Heart left ventricle (tissue), 16 donors: ENCODE data around the gene NUAK2. TPM values are rescaled to one million over a fixed set of nuclear protein-coding genes. Genes with fewer than 3 reads are reported as not detected.

Experiments
- ATAC-seq, 4 donors: fragments of 200-7000 bp; cut with Tn5 transposase; one replicate each; pipeline ENCODE4 v1.9.1; 2020 to 2022; ENCODE audit warnings: moderate library complexity in 4 of 4, mild to moderate bottlenecking in 3 of 4, moderate number of reproducible peaks in 1 of 4
- DNase-seq, 5 donors: peaks; one replicate each; pipeline ENCODE4 v3.0.0-alpha.2; 2020
- H3K27ac ChIP-seq, 12 donors: fragments of 200-600 bp; sonication (generic) in 4 of 12; one replicate each; pipeline versions ENCODE4 v1.5.0 to v1.8.0; 2016 to 2022; ENCODE audit warnings: mild to moderate bottlenecking in 2 of 12
- H3K27me3 ChIP-seq, 9 donors: fragments of 200-600 bp; sonication (generic) in 2 of 9; one replicate each; pipeline versions ENCODE4 v1.5.1 to v1.8.0; 2016 to 2022; ENCODE audit warnings: mild to moderate bottlenecking in 3 of 9
- H3K36me3 ChIP-seq, 9 donors: fragments of 200-600 bp; sonication (generic) in 2 of 9; one replicate each; pipeline versions ENCODE4 v1.5.0 to v1.8.0; 2018 to 2022; ENCODE audit warnings: mild to moderate bottlenecking in 2 of 9
- H3K4me1 ChIP-seq, 12 donors: fragments of 200-600 bp; sonication (generic) in 4 of 12; one replicate each; pipeline versions ENCODE4 v1.5.0 to v1.8.0; 2016 to 2022; ENCODE audit warnings: mild to moderate bottlenecking in 3 of 12
- H3K4me3 ChIP-seq, 12 donors: fragments of 200-600 bp; sonication (generic) in 4 of 12; one replicate each; pipeline versions ENCODE4 v1.5.0 to v1.8.0; 2017 to 2022; ENCODE audit warnings: mild to moderate bottlenecking in 9 of 12, moderate library complexity in 4 of 12
- H3K9me3 ChIP-seq, 12 donors: fragments of 200-600 bp; sonication (generic) in 4 of 12; one replicate each; pipeline versions ENCODE4 v1.5.0 to v1.8.0; 2016 to 2022; ENCODE audit warnings: mild to moderate bottlenecking in 1 of 12
- CTCF ChIP-seq, 12 donors: fragments of 200-600 bp; sonication (generic) in 4 of 12; IDR thresholded peaks; one replicate each; pipeline versions ENCODE4 v1.5.0 to v1.8.0; 2018 to 2022; ENCODE audit warnings: antibody characterized with exemption in 12 of 12, mild to moderate bottlenecking in 5 of 12
- POLR2A ChIP-seq, 2 donors: fragments of 450-650 bp; IDR thresholded peaks; one replicate each; pipeline ENCODE4 v1.6.1; 2017; ENCODE audit warnings: antibody characterized with exemption in 2 of 2, mild to moderate bottlenecking in 2 of 2, moderate library complexity in 2 of 2
- WGBS, 4 donors: extraction: QIAGEN DNeasy Blood & Tissue Kit in 2 of 4; methylation state at CpG; one replicate each; pipeline versions ENCODE4 v1.1.5 to v1.1.7; 2013 to 2018; 5-methylcytosine and 5-hydroxymethylcytosine counted together
- intact Hi-C, 10 donors: fragments of 100-400 bp; cut with DNase I; formaldehyde crosslinking; loops; one replicate each; pipeline versions ENCODE4 v1.11.1 to v1.14.2; 2022
- polyA plus RNA-seq, 2 donors: library from polyadenylated mRNA; stranded (reverse); fragments of 200-250 nt; gene quantifications; one replicate each; pipeline ENCODE4 v1.2.3, GENCODE V29; 2013
- total RNA-seq, 9 donors: library from RNA; depleted of rRNA in 2 of 9; stranded (reverse); fragments of >200 nt in 2 of 9; fragmentation: NEBNext Ultra II Directional in 3 of 9; extraction: Animal tissue kit (Norgen Biotek cat#: 25700) in 3 of 9; gene quantifications; one replicate each; pipeline versions ENCODE4 v1.1.0 to v1.2.4, GENCODE V29; 2016 to 2023
- donor health status: ischemic (EF 13 %, LVEDD 7.1; RV severe dilation, severe dysfunction).
- donor health status: healthy with polysubstance abuse.
- donor health status: DM: no; HTN: yes; CAD: no.
- donor health status: DM: no; HTN: no; CAD: no.
- donor health status: ischemic (EF 25% LVEDD 6.9; RV normal size, moderate dysfunction).
- donor health status: ischemic (EF 25% LVEDD 5.7; RV mildly dilated, moderate dysfunction).
- donor health status: healthy.
- donor health status: DM: yes; HTN: yes; CAD: no.
- donor health status: ischemic (EF 35%, LVEDD 5.7; RV mildly dilated, moderate dysfunction).
- donor health status: nonischemic (EF 11% LVEDD 7.7; RV severe dilation, severe dysfunction).
- donor health status: DM: yes; HTN: yes; CAD: no.
- donor health status: PGD.
- donor health status: ischemic (EF 29% LVEDD 5.4; RV normal size, mild dysfunction).
- donor health status: nonischemic (EF 23%, LVEDD 6.1; RV moderate dilation, normal function).

Gene NUAK2
- total and polyA plus RNA-seq, 11 donors = 0.25 to 2.6 (median 0.66) TPM

DNA sequence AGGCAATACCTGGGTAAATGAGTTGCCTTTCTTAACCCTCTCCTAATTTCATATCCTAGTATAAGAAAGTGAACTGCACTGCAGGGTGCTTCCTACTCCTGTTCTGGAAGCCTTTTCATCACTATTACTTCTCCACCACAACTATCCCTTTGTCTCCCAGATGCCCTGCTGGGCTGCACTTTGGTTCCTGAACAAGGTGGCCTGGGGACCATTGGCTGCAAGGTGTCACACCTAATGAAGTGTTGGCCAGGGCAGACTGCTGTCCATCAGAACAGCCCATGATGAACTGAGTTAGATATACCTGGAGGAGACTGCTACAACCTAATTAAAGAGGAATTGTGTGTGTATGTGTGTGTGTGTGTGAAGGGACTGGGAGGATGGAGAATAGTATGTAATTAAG lies 37.0 kb upstream of the NUAK2 start:
- Histone ChIP-seq H3K9me3 (no peaks in the 10 kb centered on the region), H3K36me3 (no peaks in the 10 kb centered on the region), H3K27me3 (peaks cover 0 to 16% (median 8%) of the 10 kb centered on the region in 9 donors), H3K27ac (no peak overlapping the region), H3K4me3 (no peak overlapping the region), H3K4me1 (peaks cover 0 to 15% (median 0%) of the 10 kb centered on the region in 12 donors)
- ATAC-seq (no peak), DNase-seq (no peak)
- TF ChIP-seq POLR2A (IDR thresholded peaks at IDR 0.05) (no peak), CTCF (IDR thresholded peaks at IDR 0.05) (no peak)
- intact Hi-C loops = loop anchor here in 3 of 10 donors (5.0 to 10.0 kb wide), 3 partner anchors 76 to 126 kb away; no protein-coding TSS in a partner anchor

- DNase-seq (no peak), ATAC-seq (no peak)
- H3K4me3 ChIP-seq = no peak overlapping the region
- 81 to 91% (median 88%) methylated on average over 3 of the region's 3 CpGs for WGBS, 4 donors
- peaks cover 0 to 15% (median 0%) of the 10 kb centered on the region in 12 donors for H3K4me1 ChIP-seq
- TF ChIP-seq CTCF (IDR thresholded peaks at IDR 0.05) = no peak
- no peak for TF ChIP-seq POLR2A (IDR thresholded peaks at IDR 0.05)
- no peak overlapping the region for H3K27ac ChIP-seq
- peaks cover 0 to 16% (median 8%) of the 10 kb centered on the region in 9 donors for H3K27me3 ChIP-seq
- no peaks in the 10 kb centered on the region for H3K36me3 ChIP-seq
- no peaks in the 10 kb centered on the region for H3K9me3 ChIP-seq
- intact Hi-C loops = loop anchor here in 3 of 10 donors (5.0 to 10.0 kb wide), 3 partner anchors 77 to 127 kb away; no protein-coding TSS in a partner anchor
Observed at GRCh38 chr1:205357567-205357966, 36.0 kb upstream of the NUAK2 start.

- TF ChIP-seq POLR2A (IDR thresholded peaks at IDR 0.05) (no peak), CTCF (IDR thresholded peaks at IDR 0.05) (no peak)
- intact Hi-C loops = loop anchor here in 3 of 10 donors (5.0 to 10.0 kb wide), 3 partner anchors 78 to 128 kb away; no protein-coding TSS in a partner anchor
- no peak for ATAC-seq
- 48 to 59% (median 56%) methylated on average over 16 to 20 of the region's 20 CpGs for whole genome bisulfite sequencing, 4 donors
- Histone ChIP-seq H3K4me3 (no peak within 1 kb of the TSS), H3K27ac (peak within 1 kb of the TSS in 1 of 12 donors; percentile 5), H3K36me3 (no peaks in the 10 kb centered on the region), H3K4me1 (peaks cover 0 to 15% (median 0%) of the 10 kb centered on the region in 12 donors), H3K9me3 (no peaks in the 10 kb centered on the region), H3K27me3 (peaks cover 0 to 16% (median 8%) of the 10 kb centered on the region in 9 donors)
- DNase-seq = no peak
Observed at GRCh38 chr1:205356440-205357139, 35.0 kb upstream of the NUAK2 start, which contains the start of gene KLHDC8A. TSS of gene KLHDC8A (minus strand) at chr1:205356922. CDS start at chr1:205343604, 13,318 bp downstream.

- no peak for ATAC-seq
Observed at GRCh38 chr1:205355075-205355453, 33.5 kb upstream of the NUAK2 start.

More at GRCh38 chr1:205355075-205355453, 33.5 kb upstream of the NUAK2 start:
- Histone ChIP-seq H3K27ac (no peak overlapping the region), H3K27me3 (peaks cover 0 to 16% (median 8%) of the 10 kb centered on the region in 9 donors), H3K4me1 (peaks cover 0 to 15% (median 0%) of the 10 kb centered on the region in 12 donors), H3K9me3 (no peaks in the 10 kb centered on the region), H3K4me3 (no peak overlapping the region), H3K36me3 (no peaks in the 10 kb centered on the region)
- WGBS, 4 donors = 84 to 89% (median 88%) methylated on average over 3 of the region's 3 CpGs
- no peak for TF ChIP-seq CTCF (IDR thresholded peaks at IDR 0.05)
- DNase-seq = no peak
- intact Hi-C loops = loop anchor here in 8 of 10 donors (2.0 to 10.0 kb wide), 6 partner anchors 80 to 172 kb away; no protein-coding TSS in a partner anchor
